ENCODE measurements around the gene CAMKV. TPM values are rescaled to one million over a fixed set of nuclear protein-coding genes. Genes with fewer than 3 reads are reported as not detected.
A peak's percentile ranks its signal among the peaks of the same experiment; 100 is the strongest.
"Not testable (repeated sequence)": the region's sequence is repeated elsewhere in the genome, so short reads cannot be mapped to it uniquely, and the experiment has no call there.

The CAMKV gene
- 10.8 and 12.1 TPM in 2 replicates for total RNA-seq (ENCODE audit: low replicate concordance)

- H3K4me1 ChIP-seq = peaks cover 23% of the 10 kb centered on the region
- peaks cover 10% of the 10 kb centered on the region for H3K27me3 Mint-ChIP-seq (ENCODE audit: insufficient read depth, low read depth)
- DNase-seq (ENCODE audit: low spot score) = peak; percentile 83
- H4K20me1 ChIP-seq (ENCODE audit: low read depth) = peaks cover 25% of the 10 kb centered on the region
- H3K9ac ChIP-seq = no peak within 1 kb of the TSS
- no peak within 1 kb of the TSS for H3K27ac Mint-ChIP-seq
- no peak within 1 kb of the TSS for H2AFZ ChIP-seq (replicated peaks)
- no peaks in the 10 kb centered on the region for H3K36me3 ChIP-seq
- peaks cover 27% of the 10 kb centered on the region for H3K27me3 ChIP-seq
- H3K4me3 Mint-ChIP-seq = peak within 1 kb of the TSS; percentile 81
- H3K4me1 Mint-ChIP-seq = peaks cover 53% of the 10 kb centered on the region
- H3K4me2 ChIP-seq = peak within 1 kb of the TSS; percentile 87
- H3K79me2 ChIP-seq (ENCODE audit: low read depth) = no peaks in the 10 kb centered on the region
- H3K27ac ChIP-seq = no peak within 1 kb of the TSS
- TF ChIP-seq CTCF (IDR thresholded peaks at IDR 0.05) (no peak), EZH2 (IDR thresholded peaks at IDR 0.05) (no peak), EZH2phosphoT487 (IDR thresholded peaks at IDR 0.05) (no peak)
- no peaks in the 10 kb centered on the region for H3K9me3 Mint-ChIP-seq
- no peaks in the 10 kb centered on the region for H3K9me3 ChIP-seq (ENCODE audit: low read depth)
- H3K4me3 ChIP-seq = peak within 1 kb of the TSS; percentile 47
- no peaks in the 10 kb centered on the region for H3K36me3 Mint-ChIP-seq
- H3F3A ChIP-seq (ENCODE audit: low read depth) = peaks cover 7% of the 10 kb centered on the region
Observed at GRCh38 chr3:49869525-49870126, at the start of gene CAMKV. Gene CAMKV, minus strand, starts transcription at chr3:49869906. Its CDS starts 7,518 bp downstream, at chr3:49862388.

GRCh38 chr3:49917806-49918590 is 48.3 kb upstream of the CAMKV start:
- H3K27ac Mint-ChIP-seq; H3K27ac ChIP-seq; H3K79me2 ChIP-seq (ENCODE audit: low read depth); H3K27me3 Mint-ChIP-seq (ENCODE audit: insufficient read depth, low read depth); H3K9me3 Mint-ChIP-seq; H4K20me1 ChIP-seq (ENCODE audit: low read depth); H3F3A ChIP-seq (ENCODE audit: low read depth); H2AFZ ChIP-seq (replicated peaks); H3K4me3 ChIP-seq; H3K27me3 ChIP-seq; DNase-seq (ENCODE audit: low spot score); H3K4me2 ChIP-seq; H3K4me3 Mint-ChIP-seq; H3K36me3 ChIP-seq; H3K4me1 Mint-ChIP-seq; H3K9ac ChIP-seq; H3K36me3 Mint-ChIP-seq; H3K9me3 ChIP-seq (ENCODE audit: low read depth); H3K4me1 ChIP-seq: not testable (repeated sequence)

GRCh38 chr3:49916686-49917085 is 47.0 kb upstream of the CAMKV start:
- no peaks in the 10 kb centered on the region for H3K4me1 ChIP-seq
- Mint-ChIP-seq H3K9me3 (no peaks in the 10 kb centered on the region), H3K27ac (peak overlapping the region; percentile 66), H3K4me1 (no peaks in the 10 kb centered on the region), H3K4me3 (no peak overlapping the region), H3K36me3 (no peaks in the 10 kb centered on the region), H3K27me3 (ENCODE audit: insufficient read depth, low read depth) (no peaks in the 10 kb centered on the region)
- no peak overlapping the region for H2AFZ ChIP-seq (replicated peaks)
- no peak for TF ChIP-seq EZH2phosphoT487 (IDR thresholded peaks at IDR 0.05)
- no peak for TF ChIP-seq CTCF (IDR thresholded peaks at IDR 0.05)
- TF ChIP-seq EZH2 (IDR thresholded peaks at IDR 0.05) = no peak
- no peak overlapping the region for H3K27ac ChIP-seq
- H3K27me3 ChIP-seq = no peaks in the 10 kb centered on the region
- no peak overlapping the region for H3K9ac ChIP-seq
- no peaks in the 10 kb centered on the region for H3F3A ChIP-seq (ENCODE audit: low read depth)
- H3K79me2 ChIP-seq (ENCODE audit: low read depth) = no peaks in the 10 kb centered on the region
- H3K4me3 ChIP-seq = no peak overlapping the region
- no peaks in the 10 kb centered on the region for H3K9me3 ChIP-seq (ENCODE audit: low read depth)
- H3K36me3 ChIP-seq = no peaks in the 10 kb centered on the region
- H3K4me2 ChIP-seq = no peak overlapping the region
- DNase-seq (ENCODE audit: low spot score) = no peak
- no peaks in the 10 kb centered on the region for H4K20me1 ChIP-seq (ENCODE audit: low read depth)

GRCh38 chr3:49914906-49915305 is 45.2 kb upstream of the CAMKV start:
- H3K4me1 Mint-ChIP-seq = peaks cover 3% of the 10 kb centered on the region
- Histone ChIP-seq H3K4me1 (no peaks in the 10 kb centered on the region), H3K9ac (no peak overlapping the region), H3F3A (ENCODE audit: low read depth) (peaks cover 8% of the 10 kb centered on the region), H3K36me3 (no peaks in the 10 kb centered on the region), H3K79me2 (ENCODE audit: low read depth) (no peaks in the 10 kb centered on the region), H2AFZ (replicated peaks) (no peak overlapping the region), H4K20me1 (ENCODE audit: low read depth) (no peaks in the 10 kb centered on the region), H3K27me3 (peaks cover 5% of the 10 kb centered on the region), H3K4me3 (no peak overlapping the region), H3K9me3 (ENCODE audit: low read depth) (no peaks in the 10 kb centered on the region), H3K27ac (no peak overlapping the region), H3K4me2 (no peak overlapping the region)
- H3K27ac Mint-ChIP-seq = no peak overlapping the region
- H3K9me3 Mint-ChIP-seq = no peaks in the 10 kb centered on the region
- peaks cover 2% of the 10 kb centered on the region for H3K27me3 Mint-ChIP-seq (ENCODE audit: insufficient read depth, low read depth)
- DNase-seq (ENCODE audit: low spot score) = no peak
- no peak for TF ChIP-seq CTCF (IDR thresholded peaks at IDR 0.05)
- TF ChIP-seq EZH2phosphoT487 (IDR thresholded peaks at IDR 0.05) = no peak
- no peak for TF ChIP-seq EZH2 (IDR thresholded peaks at IDR 0.05)
- H3K36me3 Mint-ChIP-seq = peaks cover 5% of the 10 kb centered on the region
- no peak overlapping the region for H3K4me3 Mint-ChIP-seq
